Measurements from ENCODE around the gene ELK1.
"Not testable (repeated sequence)": the region's sequence is repeated elsewhere in the genome, so short reads cannot be mapped to it uniquely, and the experiment has no call there.

GRCh38 chrX:47665797-47666196, 15.4 kb upstream of the ELK1 start:
- TF ChIP-seq, protein P1, sequence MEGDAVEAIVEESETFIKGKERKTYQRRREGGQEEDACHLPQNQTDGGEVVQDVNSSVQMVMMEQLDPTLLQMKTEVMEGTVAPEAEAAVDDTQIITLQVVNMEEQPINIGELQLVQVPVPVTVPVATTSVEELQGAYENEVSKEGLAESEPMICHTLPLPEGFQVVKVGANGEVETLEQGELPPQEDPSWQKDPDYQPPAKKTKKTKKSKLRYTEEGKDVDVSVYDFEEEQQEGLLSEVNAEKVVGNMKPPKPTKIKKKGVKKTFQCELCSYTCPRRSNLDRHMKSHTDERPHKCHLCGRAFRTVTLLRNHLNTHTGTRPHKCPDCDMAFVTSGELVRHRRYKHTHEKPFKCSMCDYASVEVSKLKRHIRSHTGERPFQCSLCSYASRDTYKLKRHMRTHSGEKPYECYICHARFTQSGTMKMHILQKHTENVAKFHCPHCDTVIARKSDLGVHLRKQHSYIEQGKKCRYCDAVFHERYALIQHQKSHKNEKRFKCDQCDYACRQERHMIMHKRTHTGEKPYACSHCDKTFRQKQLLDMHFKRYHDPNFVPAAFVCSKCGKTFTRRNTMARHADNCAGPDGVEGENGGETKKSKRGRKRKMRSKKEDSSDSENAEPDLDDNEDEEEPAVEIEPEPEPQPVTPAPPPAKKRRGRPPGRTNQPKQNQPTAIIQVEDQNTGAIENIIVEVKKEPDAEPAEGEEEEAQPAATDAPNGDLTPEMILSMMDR (IDR thresholded peaks at IDR 0.05), result not testable (repeated sequence)
- TF ChIP-seq POLR2A (IDR thresholded peaks at IDR 0.05), result not testable (repeated sequence)

Data from testis (tissue), 2 donors.